ENCODE measurements around the gene CAPZB. TPM values are rescaled to one million over a fixed set of nuclear protein-coding genes. Genes with fewer than 3 reads are reported as not detected.

Gene CAPZB
- total and polyA plus RNA-seq, 12 donors, result 99.7 to 386 (median 164) TPM

DNA sequence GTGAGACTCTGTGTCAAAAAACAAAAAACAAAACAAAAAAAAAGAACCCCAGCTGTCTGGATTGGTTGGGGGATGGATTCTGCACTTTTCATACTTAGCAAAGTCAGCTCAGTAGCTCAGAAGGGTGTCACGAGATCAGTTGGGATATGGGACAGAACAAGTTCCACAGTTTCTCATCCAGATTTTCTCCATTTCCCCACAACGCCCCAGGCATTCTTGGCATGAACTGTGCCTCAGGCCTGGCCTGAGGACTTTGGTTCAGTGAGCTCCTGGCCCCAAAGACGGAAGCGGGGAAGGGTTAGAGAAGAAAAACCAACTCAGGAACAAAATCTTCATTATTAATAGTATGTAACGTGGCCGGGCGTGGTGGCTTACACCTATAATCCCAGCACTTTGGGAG is 175.3 kb downstream of the CAPZB start:
- Histone ChIP-seq H3K27me3 (no peaks in the 10 kb centered on the region), H3K4me1 (replicated peaks in 1 of 2) (peaks cover 23 to 38% of the 10 kb centered on the region in 2 donors), H3K36me3 (replicated peaks in 1 of 2) (peaks cover 0 to 33% of the 10 kb centered on the region in 2 donors), H3K27ac (no peak overlapping the region), H3K4me3 (no peak overlapping the region), H3K9me3 (replicated peaks in 1 of 3) (no peaks in the 10 kb centered on the region)
- DNase-seq, result peak in 2 of 7 donors; percentile 9 to 36
- TF ChIP-seq, protein P1, sequence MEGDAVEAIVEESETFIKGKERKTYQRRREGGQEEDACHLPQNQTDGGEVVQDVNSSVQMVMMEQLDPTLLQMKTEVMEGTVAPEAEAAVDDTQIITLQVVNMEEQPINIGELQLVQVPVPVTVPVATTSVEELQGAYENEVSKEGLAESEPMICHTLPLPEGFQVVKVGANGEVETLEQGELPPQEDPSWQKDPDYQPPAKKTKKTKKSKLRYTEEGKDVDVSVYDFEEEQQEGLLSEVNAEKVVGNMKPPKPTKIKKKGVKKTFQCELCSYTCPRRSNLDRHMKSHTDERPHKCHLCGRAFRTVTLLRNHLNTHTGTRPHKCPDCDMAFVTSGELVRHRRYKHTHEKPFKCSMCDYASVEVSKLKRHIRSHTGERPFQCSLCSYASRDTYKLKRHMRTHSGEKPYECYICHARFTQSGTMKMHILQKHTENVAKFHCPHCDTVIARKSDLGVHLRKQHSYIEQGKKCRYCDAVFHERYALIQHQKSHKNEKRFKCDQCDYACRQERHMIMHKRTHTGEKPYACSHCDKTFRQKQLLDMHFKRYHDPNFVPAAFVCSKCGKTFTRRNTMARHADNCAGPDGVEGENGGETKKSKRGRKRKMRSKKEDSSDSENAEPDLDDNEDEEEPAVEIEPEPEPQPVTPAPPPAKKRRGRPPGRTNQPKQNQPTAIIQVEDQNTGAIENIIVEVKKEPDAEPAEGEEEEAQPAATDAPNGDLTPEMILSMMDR (IDR thresholded peaks at IDR 0.05), result no peak
- no peak for TF ChIP-seq POLR2A (IDR thresholded peaks at IDR 0.05)
- WGBS, 4 donors, result 84 to 95% (median 91%) methylated on average over 7 of the region's 7 CpGs
- intact Hi-C loops (cut with DNase I), result no loop called here

DNA sequence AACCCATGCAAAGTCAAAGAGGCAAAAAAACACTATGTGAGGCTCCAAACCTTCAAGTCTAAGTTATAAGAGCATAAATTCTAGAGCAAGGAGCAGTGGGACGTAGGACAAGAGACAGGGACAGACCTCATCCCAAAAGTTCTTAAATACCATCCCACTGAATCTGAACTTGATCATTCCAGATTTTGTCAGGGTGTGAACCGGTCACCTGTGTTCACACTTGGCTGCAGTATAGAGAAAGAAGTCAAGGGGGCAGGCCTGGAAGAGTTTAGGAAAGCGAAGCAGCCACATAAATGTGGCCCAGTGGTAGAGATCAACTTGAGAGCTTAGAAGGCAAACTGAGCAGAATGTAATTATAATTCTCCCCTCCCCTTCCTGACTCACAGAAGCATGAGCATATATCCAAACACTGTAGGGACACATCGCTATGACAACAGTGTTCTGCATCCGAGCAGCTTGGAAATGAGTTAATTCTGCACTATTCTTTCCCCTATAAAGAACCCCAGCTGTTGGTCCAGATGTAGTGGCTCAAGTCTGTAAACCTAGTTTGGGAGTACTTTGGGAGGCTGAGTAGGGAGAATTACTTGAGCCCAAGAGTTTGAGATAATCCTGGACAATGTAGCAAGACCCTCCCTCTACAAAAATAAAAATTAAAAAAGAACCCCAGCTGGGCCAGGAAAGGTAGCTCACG is 176.1 kb downstream of the CAPZB start:
- peak in 1 of 7 donors; percentile 3 for DNase-seq
- Histone ChIP-seq H3K27me3 (no peaks in the 10 kb centered on the region), H3K4me1 (replicated peaks in 1 of 2) (peaks cover 22 to 32% of the 10 kb centered on the region in 2 donors), H3K4me3 (no peak overlapping the region), H3K27ac (no peak overlapping the region), H3K9me3 (replicated peaks in 1 of 3) (no peaks in the 10 kb centered on the region), H3K36me3 (replicated peaks in 1 of 2) (peaks cover 0 to 41% of the 10 kb centered on the region in 2 donors)
- TF ChIP-seq, protein P1 (IDR thresholded peaks at IDR 0.05), result no peak
- no peak for TF ChIP-seq POLR2A (IDR thresholded peaks at IDR 0.05)
- intact Hi-C loops (cut with DNase I), result loop anchor here in 1 of 2 donors (5.0 kb wide), 1 partner anchor 52 kb away; no protein-coding TSS in a partner anchor
- 85 to 92% (median 89%) methylated on average over 6 of the region's 6 CpGs for WGBS, 4 donors

DNA sequence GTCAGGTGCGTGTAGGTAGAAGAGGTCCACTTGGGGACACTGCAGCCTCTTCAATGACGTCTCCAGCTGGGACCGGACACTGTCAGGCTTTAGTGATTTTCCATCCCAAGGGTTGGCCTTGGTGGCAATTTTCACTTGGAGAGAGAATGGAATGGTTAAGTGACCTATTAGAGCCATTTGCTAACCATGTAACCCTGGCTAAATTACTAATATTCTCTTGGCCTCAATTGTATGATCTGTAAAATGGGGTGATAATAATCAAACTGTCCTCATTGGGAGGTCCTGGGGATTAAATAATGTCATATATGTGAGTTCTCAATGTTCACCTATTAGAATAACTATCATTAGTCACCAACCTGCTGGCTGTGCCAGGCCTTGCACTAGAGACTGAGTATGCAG is 176.8 kb downstream of the CAPZB start:
- Histone ChIP-seq H3K9me3 (replicated peaks in 1 of 3) (no peaks in the 10 kb centered on the region), H3K36me3 (replicated peaks in 1 of 2) (peaks cover 0 to 48% of the 10 kb centered on the region in 2 donors), H3K27me3 (no peaks in the 10 kb centered on the region), H3K4me1 (replicated peaks in 1 of 2) (peaks cover 17 to 25% of the 10 kb centered on the region in 2 donors), H3K4me3 (no peak overlapping the region), H3K27ac (no peak overlapping the region)
- DNase-seq, result no peak
- intact Hi-C loops (cut with DNase I), result loop anchor here in 1 of 2 donors (5.0 kb wide), 1 partner anchor 51 kb away; no protein-coding TSS in a partner anchor
- no peak for TF ChIP-seq POLR2A (IDR thresholded peaks at IDR 0.05)
- TF ChIP-seq, protein P1 (IDR thresholded peaks at IDR 0.05), result no peak
- WGBS, 4 donors, result 82 to 100% (median 85%) methylated on average over 1 to 3 of the region's 3 CpGs

DNA sequence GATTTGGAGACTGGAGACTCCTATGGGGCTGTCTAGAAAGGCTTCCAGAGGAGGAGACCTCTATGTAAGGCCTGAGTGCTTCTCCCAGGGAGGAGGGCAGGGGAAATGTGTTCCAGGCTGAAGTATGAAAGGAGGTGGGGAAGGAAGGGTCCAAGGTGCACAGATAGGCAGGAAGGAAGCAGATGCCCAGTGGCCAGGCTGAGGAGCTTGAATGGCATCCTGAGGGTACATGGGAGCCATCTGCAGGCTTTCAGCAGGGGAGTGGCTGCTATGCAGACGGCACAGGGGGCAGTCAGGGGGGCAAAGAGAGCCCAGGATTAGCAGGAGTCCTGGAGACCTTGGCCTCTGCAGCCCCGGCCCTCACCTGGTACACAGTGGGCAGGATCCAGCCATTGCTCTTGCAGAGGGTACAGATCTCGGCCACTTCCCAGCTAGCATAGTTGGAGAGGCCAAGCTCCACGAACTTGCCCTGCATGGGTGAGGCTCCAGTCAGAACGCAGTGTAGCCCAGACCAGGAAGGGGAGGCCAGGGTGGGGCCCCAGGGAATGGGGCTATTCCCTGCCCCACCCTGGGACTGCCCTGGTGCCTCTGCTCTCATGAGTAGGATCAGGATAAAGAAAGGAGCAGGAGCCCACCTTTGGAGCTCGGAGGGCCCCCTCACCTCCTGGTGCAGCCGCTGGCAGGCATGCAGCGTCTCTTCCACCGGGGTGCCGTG is 177.4 kb downstream of the CAPZB start:
- DNase-seq, result peak in 1 of 7 donors; percentile 14
- TF ChIP-seq POLR2A (IDR thresholded peaks at IDR 0.05), result no peak
- TF ChIP-seq, protein P1 (IDR thresholded peaks at IDR 0.05), result no peak
- H3K4me1 ChIP-seq (replicated peaks in 1 of 2), result peaks cover 11 to 20% of the 10 kb centered on the region in 2 donors
- no peak overlapping the region for H3K4me3 ChIP-seq
- no peak overlapping the region for H3K27ac ChIP-seq
- no peaks in the 10 kb centered on the region for H3K9me3 ChIP-seq (replicated peaks in 1 of 3)
- H3K36me3 ChIP-seq (replicated peaks in 1 of 2), result peaks cover 0 to 54% of the 10 kb centered on the region in 2 donors
- no peaks in the 10 kb centered on the region for H3K27me3 ChIP-seq
- intact Hi-C loops (cut with DNase I), result loop anchor here in 1 of 2 donors (5.0 kb wide), 1 partner anchor 51 kb away; no protein-coding TSS in a partner anchor
- 91 to 97% (median 96%) methylated on average over 5 to 10 of the region's 10 CpGs for WGBS, 4 donors

Data from adrenal gland (tissue), 12 donors.